Measurements from ENCODE around the gene EN1.

Gene EN1

GRCh38 chr2:118842661-118843482 lies 4.6 kb downstream of the EN1 start:
- no peak for DNase-seq

- DNase-seq = no peak
Observed at GRCh38 chr2:118841828-118842461, 5.5 kb downstream of the EN1 start.

- DNase-seq = no peak
Observed at GRCh38 chr2:118841450-118841827, 6.0 kb downstream of the EN1 start.

GRCh38 chr2:118838741-118839455 lies 8.6 kb downstream of the EN1 start:
- no peak for DNase-seq

GRCh38 chr2:118837621-118838020 lies 9.8 kb downstream of the EN1 start:
- no peak for DNase-seq

GRCh38 chr2:118837067-118837466 lies 10.4 kb downstream of the EN1 start:
- DNase-seq = no peak

GRCh38 chr2:118836411-118836930 lies 11.0 kb downstream of the EN1 start:
- DNase-seq = no peak

GRCh38 chr2:118835746-118836410 lies 11.6 kb downstream of the EN1 start:
- no peak for DNase-seq

- no peak for DNase-seq
Observed at GRCh38 chr2:118834901-118835745, 12.3 kb downstream of the EN1 start.

GRCh38 chr2:118834440-118834810 lies 13.0 kb downstream of the EN1 start:
- no peak for DNase-seq

GRCh38 chr2:118833716-118834439 lies 13.6 kb downstream of the EN1 start:
- no peak for DNase-seq

GRCh38 chr2:118832791-118833715 lies 14.4 kb downstream of the EN1 start:
- no peak for DNase-seq

GRCh38 chr2:118832071-118832790 lies 15.2 kb downstream of the EN1 start:
- DNase-seq = no peak

GRCh38 chr2:118830881-118831280 lies 16.6 kb downstream of the EN1 start:
- DNase-seq = no peak

GRCh38 chr2:118830118-118830517 lies 17.3 kb downstream of the EN1 start:
- no peak for DNase-seq

GRCh38 chr2:118826093-118826492 lies 21.4 kb downstream of the EN1 start:
- no peak for DNase-seq

GRCh38 chr2:118823633-118824032 lies 23.8 kb downstream of the EN1 start:
- no peak for DNase-seq

- no peak for DNase-seq
Observed at GRCh38 chr2:118822572-118822971, 24.9 kb downstream of the EN1 start.

GRCh38 chr2:118822015-118822414 lies 25.4 kb downstream of the EN1 start:
- no peak for DNase-seq

- DNase-seq = no peak
Observed at GRCh38 chr2:118817469-118817868, 30.0 kb downstream of the EN1 start.

Data from NCI-H1092 (cell line).